ENCODE data around the gene MRPL46. TPM values are rescaled to one million over a fixed set of nuclear protein-coding genes. Genes with fewer than 3 reads are reported as not detected.

MRPL46 gene
- polyA plus RNA-seq, 1 donor (not counting 4 experiments of a cell fraction or from before 2014, with no cell fraction given) = 26.3 TPM

DNA sequence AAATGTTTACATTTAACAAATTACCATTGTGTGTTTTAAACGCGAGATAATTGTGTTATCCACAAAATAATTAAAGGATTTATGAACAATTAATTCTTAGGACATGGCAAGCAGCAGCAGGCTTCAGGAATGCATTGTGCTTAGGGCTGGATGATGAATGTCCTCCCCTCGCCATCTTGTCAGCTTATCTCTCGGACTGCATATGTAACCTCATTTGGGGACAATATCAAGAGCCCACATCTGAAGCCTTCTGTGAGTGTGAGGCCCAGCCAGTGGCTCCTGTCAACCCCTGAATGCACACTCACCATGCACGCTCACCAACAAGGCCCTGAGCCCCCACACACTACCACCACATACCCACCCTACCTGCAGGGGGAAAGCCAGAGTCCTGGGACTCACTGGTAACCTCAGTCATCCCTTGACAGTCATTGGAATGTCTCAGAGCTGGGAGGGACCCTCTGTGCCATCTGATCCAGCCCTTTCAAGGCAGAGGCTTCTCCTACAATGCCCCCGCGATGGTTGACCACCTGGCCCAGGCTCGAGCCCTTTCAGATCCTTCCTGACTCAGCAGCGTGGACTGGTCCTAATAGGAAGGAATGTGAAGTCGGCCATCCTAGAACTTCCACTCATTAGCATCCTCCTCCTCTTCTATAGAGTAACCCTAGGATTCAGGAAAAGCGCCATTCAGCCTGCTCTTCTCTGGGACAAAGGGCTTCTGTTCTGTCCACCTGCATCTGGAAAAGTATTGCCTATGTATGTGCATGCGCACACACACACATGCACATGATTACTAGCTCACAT is 38.2 kb downstream of the MRPL46 start:
- Histone ChIP-seq H3K9me3 (ENCODE audit: control insufficient read depth, low read depth, low read length) (no peaks in the 10 kb centered on the region), H3K4me1 (ENCODE audit: control insufficient read depth, extremely low read depth, insufficient read depth, low read length) (no peaks in the 10 kb centered on the region), H3K9ac (ENCODE audit: control insufficient read depth, extremely low read depth, insufficient read depth, low read length) (no peak overlapping the region), H3K27me3 (ENCODE audit: control insufficient read depth, extremely low read depth, insufficient read depth, low read length) (no peaks in the 10 kb centered on the region), H3K9me1 (ENCODE audit: control insufficient read depth, extremely low read depth, insufficient read depth, low read length) (no peaks in the 10 kb centered on the region), H3K27ac (ENCODE audit: control insufficient read depth, insufficient read depth, low read length) (no peak overlapping the region), H3K4me3 (ENCODE audit: control insufficient read depth in 2 of 3, extremely low read depth in 1 of 3, insufficient read depth in 2 of 3, low read depth in 1 of 3, low read length in 3 of 3) (no peak overlapping the region), H4K20me1 (ENCODE audit: control insufficient read depth, extremely low read depth, insufficient read depth, low read length) (no peaks in the 10 kb centered on the region), H2AFZ (ENCODE audit: control insufficient read depth, low read length) (no peak overlapping the region), H3K4me2 (ENCODE audit: control insufficient read depth, extremely low read depth, insufficient read depth, low read depth, low read length) (no peak overlapping the region), H3K79me2 (ENCODE audit: control insufficient read depth, insufficient read depth, low read length) (no peaks in the 10 kb centered on the region), H3K36me3 (ENCODE audit: control insufficient read depth in 2 of 2, extremely low read depth in 1 of 2, insufficient read depth in 2 of 2, low read length in 2 of 2) (no peaks in the 10 kb centered on the region)
- dilution Hi-C loops (cut with MboI; ENCODE audit: extremely low pct_ligation_motif_present, low sequenced_read_pairs) = no loop called here
- FAIRE-seq (no peak), DNase-seq (ENCODE audit: low read depth, low spot score) (no peak)
- TF ChIP-seq EZH2 (IDR thresholded peaks at IDR 0.05; ENCODE audit: low read length) = no peak
- TF ChIP-seq, protein P1, sequence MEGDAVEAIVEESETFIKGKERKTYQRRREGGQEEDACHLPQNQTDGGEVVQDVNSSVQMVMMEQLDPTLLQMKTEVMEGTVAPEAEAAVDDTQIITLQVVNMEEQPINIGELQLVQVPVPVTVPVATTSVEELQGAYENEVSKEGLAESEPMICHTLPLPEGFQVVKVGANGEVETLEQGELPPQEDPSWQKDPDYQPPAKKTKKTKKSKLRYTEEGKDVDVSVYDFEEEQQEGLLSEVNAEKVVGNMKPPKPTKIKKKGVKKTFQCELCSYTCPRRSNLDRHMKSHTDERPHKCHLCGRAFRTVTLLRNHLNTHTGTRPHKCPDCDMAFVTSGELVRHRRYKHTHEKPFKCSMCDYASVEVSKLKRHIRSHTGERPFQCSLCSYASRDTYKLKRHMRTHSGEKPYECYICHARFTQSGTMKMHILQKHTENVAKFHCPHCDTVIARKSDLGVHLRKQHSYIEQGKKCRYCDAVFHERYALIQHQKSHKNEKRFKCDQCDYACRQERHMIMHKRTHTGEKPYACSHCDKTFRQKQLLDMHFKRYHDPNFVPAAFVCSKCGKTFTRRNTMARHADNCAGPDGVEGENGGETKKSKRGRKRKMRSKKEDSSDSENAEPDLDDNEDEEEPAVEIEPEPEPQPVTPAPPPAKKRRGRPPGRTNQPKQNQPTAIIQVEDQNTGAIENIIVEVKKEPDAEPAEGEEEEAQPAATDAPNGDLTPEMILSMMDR (optimal IDR thresholded peaks at IDR 0.05 in 1 of 3, IDR thresholded peaks at IDR 0.05 in 1 of 3, conservative IDR thresholded peaks at IDR 0.05 in 1 of 3; ENCODE audit: extremely low read depth in 1 of 3, insufficient read depth in 2 of 3, low read length in 3 of 3) = no peak

DNA sequence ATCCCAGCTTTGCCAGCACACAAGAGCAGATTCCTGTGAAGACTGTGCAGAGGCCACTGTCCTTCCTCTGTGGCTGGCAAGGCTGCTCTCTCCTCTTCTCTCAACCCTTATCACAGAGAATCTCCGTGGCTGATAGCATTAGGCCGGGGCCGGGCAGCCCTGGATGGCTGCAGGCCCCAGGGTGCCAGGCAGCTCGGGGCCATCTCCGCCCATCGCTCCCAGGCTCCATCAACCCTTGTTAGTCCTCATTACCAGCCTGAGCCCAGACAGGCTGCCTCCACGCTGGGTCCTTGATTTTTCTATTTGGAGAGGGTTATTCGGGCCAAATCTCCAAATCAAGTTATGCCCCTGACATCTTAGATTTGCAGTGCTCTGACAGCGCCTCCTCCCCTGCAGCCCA is 39.1 kb downstream of the MRPL46 start:
- Histone ChIP-seq H3K4me1 (ENCODE audit: control insufficient read depth, extremely low read depth, insufficient read depth, low read length) (no peaks in the 10 kb centered on the region), H3K9ac (ENCODE audit: control insufficient read depth, extremely low read depth, insufficient read depth, low read length) (no peak overlapping the region), H3K9me1 (ENCODE audit: control insufficient read depth, extremely low read depth, insufficient read depth, low read length) (no peaks in the 10 kb centered on the region), H3K36me3 (ENCODE audit: control insufficient read depth in 2 of 2, extremely low read depth in 1 of 2, insufficient read depth in 2 of 2, low read length in 2 of 2) (no peaks in the 10 kb centered on the region), H3K9me3 (ENCODE audit: control insufficient read depth, low read depth, low read length) (no peaks in the 10 kb centered on the region), H3K79me2 (ENCODE audit: control insufficient read depth, insufficient read depth, low read length) (no peaks in the 10 kb centered on the region), H3K4me3 (ENCODE audit: control insufficient read depth in 2 of 3, extremely low read depth in 1 of 3, insufficient read depth in 2 of 3, low read depth in 1 of 3, low read length in 3 of 3) (no peak overlapping the region), H3K4me2 (ENCODE audit: control insufficient read depth, extremely low read depth, insufficient read depth, low read depth, low read length) (no peak overlapping the region), H4K20me1 (ENCODE audit: control insufficient read depth, extremely low read depth, insufficient read depth, low read length) (no peaks in the 10 kb centered on the region), H2AFZ (ENCODE audit: control insufficient read depth, low read length) (no peak overlapping the region), H3K27ac (ENCODE audit: control insufficient read depth, insufficient read depth, low read length) (no peak overlapping the region), H3K27me3 (ENCODE audit: control insufficient read depth, extremely low read depth, insufficient read depth, low read length) (no peaks in the 10 kb centered on the region)
- FAIRE-seq = no peak
- DNase-seq (ENCODE audit: low read depth, low spot score) = no peak
- TF ChIP-seq, protein P1 (optimal IDR thresholded peaks at IDR 0.05 in 1 of 3, IDR thresholded peaks at IDR 0.05 in 1 of 3, conservative IDR thresholded peaks at IDR 0.05 in 1 of 3; ENCODE audit: extremely low read depth in 1 of 3, insufficient read depth in 2 of 3, low read length in 3 of 3) = no peak
- TF ChIP-seq EZH2 (IDR thresholded peaks at IDR 0.05; ENCODE audit: low read length) = no peak
- dilution Hi-C loops (cut with MboI; ENCODE audit: extremely low pct_ligation_motif_present, low sequenced_read_pairs) = no loop called here
